Progenitor cell of endocrine pancreas (in vitro differentiated cells): ENCODE results near the gene SAMD5. TPM values are rescaled to one million over a fixed set of nuclear protein-coding genes. Genes with fewer than 3 reads are reported as not detected.

Source experiments
- DNase-seq: peaks from one replicate; pipeline ENCODE4 v3.0.0; 2021; ENCODE audit warnings: low spot score; ENCODE audit not compliant: unreplicated experiment
- H3K27ac Mint-ChIP-seq: 2 replicates; pipeline ENCODE4 v1.8.0; 2021; ENCODE audit warnings: mild to moderate bottlenecking, moderate library complexity, mixed read lengths
- H3K27me3 Mint-ChIP-seq: 2 replicates; pipeline ENCODE4 v1.8.0; 2021; ENCODE audit warnings: mixed read lengths
- H3K36me3 Mint-ChIP-seq: 2 replicates; pipeline ENCODE4 v1.8.0; 2022; ENCODE audit warnings: mixed read lengths; ENCODE audit not compliant: insufficient read depth
- H3K4me1 Mint-ChIP-seq: 2 replicates; pipeline ENCODE4 v1.8.0; 2021; ENCODE audit warnings: low read depth, mixed read lengths
- H3K4me3 Mint-ChIP-seq: 2 replicates; pipeline ENCODE4 v1.8.0; 2021; ENCODE audit warnings: low read depth, mild to moderate bottlenecking, moderate library complexity, mixed read lengths
- H3K9me3 Mint-ChIP-seq: 2 replicates; pipeline ENCODE4 v1.8.0; 2021; ENCODE audit warnings: low read depth, mixed read lengths
- total RNA-seq: library from RNA; stranded (reverse); gene quantifications from 2 replicates; pipeline ENCODE4 v1.2.1, GENCODE V29; 2021
- TF ChIP-seq, protein P1 (sequence below): fragments of 200-600 bp; sonication (generic); IDR thresholded peaks from one replicate; pipeline ENCODE4 v1.5.0; 2021; ENCODE audit warnings: antibody characterized with exemption, mild to moderate bottlenecking; ENCODE audit not compliant: unreplicated experiment

The SAMD5 gene
- total RNA-seq, 1 donor from 2014 or later: 24.0 TPM

DNA sequence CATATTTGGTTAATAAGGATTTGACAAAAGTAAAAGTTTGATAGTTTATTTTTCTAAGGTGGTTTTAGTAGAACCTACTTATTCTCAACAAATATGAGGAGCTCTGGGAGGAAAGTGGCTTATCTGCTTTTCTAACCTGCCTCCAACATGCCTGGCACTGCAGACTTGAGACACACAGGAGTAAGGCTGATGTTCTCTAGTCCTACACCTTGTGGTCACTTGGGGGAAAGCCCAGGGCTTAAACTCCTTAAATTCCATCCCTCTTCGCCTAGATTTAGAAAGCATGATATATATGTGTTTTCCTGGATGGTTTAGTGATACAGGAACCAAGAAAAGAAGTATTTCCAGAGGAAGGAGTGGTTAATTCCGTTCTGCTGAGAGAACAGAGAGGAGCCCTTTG lies 39.9 kb upstream of the SAMD5 start:
- Mint-ChIP-seq H3K9me3 (peaks cover 18% of the 10 kb centered on the region), H3K27ac (no peak overlapping the region), H3K4me3 (no peak overlapping the region), H3K36me3 (no peaks in the 10 kb centered on the region), H3K4me1 (no peaks in the 10 kb centered on the region), H3K27me3 (no peaks in the 10 kb centered on the region)
- TF ChIP-seq, protein P1, sequence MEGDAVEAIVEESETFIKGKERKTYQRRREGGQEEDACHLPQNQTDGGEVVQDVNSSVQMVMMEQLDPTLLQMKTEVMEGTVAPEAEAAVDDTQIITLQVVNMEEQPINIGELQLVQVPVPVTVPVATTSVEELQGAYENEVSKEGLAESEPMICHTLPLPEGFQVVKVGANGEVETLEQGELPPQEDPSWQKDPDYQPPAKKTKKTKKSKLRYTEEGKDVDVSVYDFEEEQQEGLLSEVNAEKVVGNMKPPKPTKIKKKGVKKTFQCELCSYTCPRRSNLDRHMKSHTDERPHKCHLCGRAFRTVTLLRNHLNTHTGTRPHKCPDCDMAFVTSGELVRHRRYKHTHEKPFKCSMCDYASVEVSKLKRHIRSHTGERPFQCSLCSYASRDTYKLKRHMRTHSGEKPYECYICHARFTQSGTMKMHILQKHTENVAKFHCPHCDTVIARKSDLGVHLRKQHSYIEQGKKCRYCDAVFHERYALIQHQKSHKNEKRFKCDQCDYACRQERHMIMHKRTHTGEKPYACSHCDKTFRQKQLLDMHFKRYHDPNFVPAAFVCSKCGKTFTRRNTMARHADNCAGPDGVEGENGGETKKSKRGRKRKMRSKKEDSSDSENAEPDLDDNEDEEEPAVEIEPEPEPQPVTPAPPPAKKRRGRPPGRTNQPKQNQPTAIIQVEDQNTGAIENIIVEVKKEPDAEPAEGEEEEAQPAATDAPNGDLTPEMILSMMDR: peak; percentile 29
- DNase-seq: no peak

DNA sequence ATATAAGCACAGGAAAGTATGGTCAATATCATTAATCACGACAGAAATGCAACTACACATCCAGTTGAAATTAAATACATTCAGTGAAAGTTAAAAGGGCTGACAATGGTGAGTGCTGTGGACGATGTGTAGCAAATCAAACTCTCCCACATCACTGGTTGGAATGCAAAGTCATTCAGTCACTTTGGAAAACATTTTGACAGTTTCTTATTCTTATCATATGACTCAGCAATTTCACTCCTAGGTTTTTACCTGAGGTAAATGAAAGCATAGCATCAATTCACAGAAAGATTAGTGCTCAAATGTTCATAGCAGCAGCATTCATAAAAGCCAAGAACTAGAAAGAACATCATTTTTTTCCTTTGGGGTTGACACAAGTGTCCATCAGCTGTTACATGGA lies 28.6 kb upstream of the SAMD5 start:
- Mint-ChIP-seq H3K4me3 (no peak overlapping the region), H3K27me3 (no peaks in the 10 kb centered on the region), H3K4me1 (no peaks in the 10 kb centered on the region), H3K9me3 (peaks cover 10% of the 10 kb centered on the region), H3K36me3 (no peaks in the 10 kb centered on the region), H3K27ac (no peak overlapping the region)
- TF ChIP-seq, protein P1: no peak
- no peak for DNase-seq

DNA sequence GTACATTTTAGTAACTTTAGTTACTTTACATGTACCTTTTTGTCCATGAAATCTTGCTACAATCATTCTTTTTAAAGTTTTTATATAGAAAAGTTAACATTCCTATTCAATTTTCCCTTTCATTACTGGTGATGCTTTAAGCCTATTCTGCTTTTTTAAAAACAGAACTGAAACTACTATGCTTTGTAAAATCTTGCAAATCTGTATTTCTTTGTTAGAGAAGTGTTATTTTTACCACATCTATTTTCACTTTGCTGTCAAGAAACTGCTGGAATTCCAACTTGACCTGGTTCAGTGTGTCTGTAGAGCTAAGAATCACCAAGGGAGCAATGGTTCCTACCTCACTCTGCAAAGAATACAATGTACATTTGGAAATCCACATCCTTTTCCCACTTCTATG lies 21.8 kb upstream of the SAMD5 start:
- no peaks in the 10 kb centered on the region for H3K4me1 Mint-ChIP-seq
- H3K27me3 Mint-ChIP-seq: no peaks in the 10 kb centered on the region
- DNase-seq: no peak
- no peak overlapping the region for H3K4me3 Mint-ChIP-seq
- no peak overlapping the region for H3K27ac Mint-ChIP-seq
- H3K36me3 Mint-ChIP-seq: no peaks in the 10 kb centered on the region
- TF ChIP-seq, protein P1: no peak
- H3K9me3 Mint-ChIP-seq: peaks cover 7% of the 10 kb centered on the region

DNA sequence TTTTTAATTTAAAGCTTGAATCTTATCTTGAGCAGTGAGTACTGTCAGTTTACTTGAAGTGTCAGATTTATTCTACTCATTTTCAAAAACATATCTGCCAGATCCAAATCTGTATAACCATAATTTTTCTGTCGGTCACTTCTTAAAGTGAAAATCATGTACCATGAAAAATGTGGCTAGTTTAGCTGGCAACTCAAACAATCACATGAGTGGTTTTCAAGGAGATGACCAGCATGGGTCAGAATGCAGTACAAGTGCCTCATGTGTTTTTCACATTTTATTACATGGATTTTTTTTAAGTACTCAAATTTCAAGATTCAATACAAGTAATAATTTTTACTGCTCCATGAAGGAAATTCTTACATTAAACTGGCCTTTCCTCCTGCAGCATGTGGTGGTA lies 11.0 kb upstream of the SAMD5 start:
- DNase-seq: no peak
- TF ChIP-seq, protein P1: no peak
- Mint-ChIP-seq H3K27ac (no peak overlapping the region), H3K36me3 (no peaks in the 10 kb centered on the region), H3K27me3 (peaks cover 4% of the 10 kb centered on the region), H3K4me1 (no peaks in the 10 kb centered on the region), H3K4me3 (no peak overlapping the region), H3K9me3 (peaks cover 6% of the 10 kb centered on the region)

DNA sequence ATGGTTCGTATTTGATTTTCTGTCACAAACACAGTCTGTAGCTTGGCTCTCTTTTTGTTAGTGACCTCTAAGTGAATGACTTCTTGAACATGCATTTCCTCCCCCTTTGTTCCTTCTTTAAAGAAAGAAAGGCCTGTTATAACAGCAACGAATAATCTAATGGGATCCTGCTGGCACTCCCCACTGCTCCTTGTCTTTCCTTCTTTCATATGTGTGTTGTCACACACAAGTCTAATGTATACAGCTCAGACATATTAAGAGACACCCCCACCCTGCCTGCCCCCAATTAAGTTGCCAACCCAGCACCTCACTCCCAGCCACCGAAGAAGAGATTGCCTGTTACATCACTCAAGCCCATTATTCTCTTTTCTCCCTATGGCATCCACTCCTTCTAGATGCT lies 4.9 kb upstream of the SAMD5 start:
- Mint-ChIP-seq H3K4me1 (peaks cover 7% of the 10 kb centered on the region), H3K9me3 (peaks cover 3% of the 10 kb centered on the region), H3K27ac (no peak overlapping the region), H3K4me3 (no peak overlapping the region), H3K36me3 (no peaks in the 10 kb centered on the region), H3K27me3 (peaks cover 29% of the 10 kb centered on the region)
- no peak for DNase-seq
- TF ChIP-seq, protein P1: no peak
